Measurements from ENCODE around the gene NUP93. TPM values are rescaled to one million over a fixed set of nuclear protein-coding genes. Genes with fewer than 3 reads are reported as not detected.

The NUP93 gene
- total and polyA plus RNA-seq, 2 of the 8 experiments (the other 6 are each of a cell fraction or from before 2014, with no cell fraction given), result 147 to 201 TPM

DNA sequence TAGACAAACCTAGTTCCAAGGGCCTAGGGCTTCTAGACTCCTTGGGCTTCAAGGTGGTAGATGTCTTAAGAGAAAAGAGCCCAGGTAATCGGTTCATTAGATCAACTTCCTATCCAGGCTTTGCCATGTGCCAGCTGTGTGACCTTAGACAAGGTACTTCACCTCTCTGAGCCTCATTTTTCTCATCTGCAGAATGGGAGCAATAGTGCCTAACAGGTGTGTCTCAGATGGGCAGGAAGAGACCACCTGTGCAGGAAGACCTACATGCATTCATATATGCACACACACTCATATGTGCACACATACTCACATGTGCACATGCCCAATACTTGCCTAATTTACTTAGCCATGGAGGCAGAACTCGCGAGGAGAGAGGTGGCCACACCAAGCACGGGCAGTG lies 150.8 kb downstream of the NUP93 start:
- no peak overlapping the region for H3K4ac ChIP-seq (replicated peaks; ENCODE audit: insufficient read length, low read depth, low read length)
- no peak overlapping the region for H3K27ac ChIP-seq (ENCODE audit: low read depth, low read length)
- no peaks in the 10 kb centered on the region for H3K4me1 ChIP-seq (replicated peaks in 1 of 4; ENCODE audit: control insufficient read depth in 3 of 4, insufficient read depth in 4 of 4, low read length in 3 of 4)
- no peaks in the 10 kb centered on the region for H3K79me1 ChIP-seq (ENCODE audit: low read depth, low read length)
- H2BK120ac ChIP-seq (replicated peaks; ENCODE audit: low read depth, low read length), result no peak overlapping the region
- H3K18ac ChIP-seq (ENCODE audit: extremely low read depth, low read length), result no peak overlapping the region
- H3K56ac ChIP-seq (replicated peaks; ENCODE audit: insufficient read length, low read depth, low read length), result no peak overlapping the region
- no peak overlapping the region for H2AK5ac ChIP-seq (ENCODE audit: low read depth, low read length)
- ChIA-PET CTCF (ENCODE audit: partially characterized antibody) (interaction anchor here (1.2 to 1.3 kb wide), 2 partner anchors 70 to 86 kb away, joined by 4 read pairs; no protein-coding TSS in a partner anchor), POLR2A (ENCODE audit: partially characterized antibody) (no interaction called here)
- H3K36me3 ChIP-seq (ENCODE audit: control insufficient read depth in 2 of 4, insufficient read depth in 4 of 4, low read length in 3 of 4), result no peaks in the 10 kb centered on the region
- H3K23me2 ChIP-seq (ENCODE audit: low read depth, low read length), result no peaks in the 10 kb centered on the region
- H3K4me3 ChIP-seq (ENCODE audit: extremely low read depth in 1 of 4, insufficient read depth in 2 of 4, low read depth in 3 of 4, low read length in 4 of 4), result no peak overlapping the region
- TF ChIP-seq TAF7 (optimal IDR thresholded peaks at IDR 0.05; ENCODE audit: borderline replicate concordance, low read depth, low read length), result no peak
- TF ChIP-seq, protein P1, sequence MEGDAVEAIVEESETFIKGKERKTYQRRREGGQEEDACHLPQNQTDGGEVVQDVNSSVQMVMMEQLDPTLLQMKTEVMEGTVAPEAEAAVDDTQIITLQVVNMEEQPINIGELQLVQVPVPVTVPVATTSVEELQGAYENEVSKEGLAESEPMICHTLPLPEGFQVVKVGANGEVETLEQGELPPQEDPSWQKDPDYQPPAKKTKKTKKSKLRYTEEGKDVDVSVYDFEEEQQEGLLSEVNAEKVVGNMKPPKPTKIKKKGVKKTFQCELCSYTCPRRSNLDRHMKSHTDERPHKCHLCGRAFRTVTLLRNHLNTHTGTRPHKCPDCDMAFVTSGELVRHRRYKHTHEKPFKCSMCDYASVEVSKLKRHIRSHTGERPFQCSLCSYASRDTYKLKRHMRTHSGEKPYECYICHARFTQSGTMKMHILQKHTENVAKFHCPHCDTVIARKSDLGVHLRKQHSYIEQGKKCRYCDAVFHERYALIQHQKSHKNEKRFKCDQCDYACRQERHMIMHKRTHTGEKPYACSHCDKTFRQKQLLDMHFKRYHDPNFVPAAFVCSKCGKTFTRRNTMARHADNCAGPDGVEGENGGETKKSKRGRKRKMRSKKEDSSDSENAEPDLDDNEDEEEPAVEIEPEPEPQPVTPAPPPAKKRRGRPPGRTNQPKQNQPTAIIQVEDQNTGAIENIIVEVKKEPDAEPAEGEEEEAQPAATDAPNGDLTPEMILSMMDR (IDR thresholded peaks at IDR 0.05; ENCODE audit: control extremely low read depth in 1 of 3, insufficient read depth in 1 of 3, low read depth in 1 of 3, low read length in 3 of 3), result no peak
- no peaks in the 10 kb centered on the region for H3K79me2 ChIP-seq (ENCODE audit: control insufficient read depth in 1 of 2, insufficient read depth in 2 of 2, low read length in 2 of 2)
- no peak for FAIRE-seq
- no peak overlapping the region for H2BK20ac ChIP-seq (ENCODE audit: low read length)
- H2BK15ac ChIP-seq (ENCODE audit: low read length), result no peak overlapping the region
- H3K14ac ChIP-seq (ENCODE audit: insufficient read length), result no peak overlapping the region
- H4K20me1 ChIP-seq (replicated peaks in 1 of 2; ENCODE audit: control insufficient read depth in 1 of 2, insufficient read depth in 2 of 2, low read length in 2 of 2), result no peaks in the 10 kb centered on the region
- no peaks in the 10 kb centered on the region for H3K27me3 ChIP-seq (replicated peaks in 1 of 4; ENCODE audit: control insufficient read depth in 3 of 4, extremely low read depth in 1 of 4, insufficient read depth in 3 of 4, low read length in 3 of 4)
- no peak overlapping the region for H2BK5ac ChIP-seq (ENCODE audit: low read depth, low read length)
- DNase-seq (ENCODE audit: low read depth in 1 of 2, low spot score in 2 of 2), result no peak
- WGBS, 2 experiments (ENCODE audit: extremely low coverage in 1 of 2, insufficient coverage in 1 of 2, insufficient read length in 1 of 2, insufficient replicate concordance in 2 of 2, low coverage in 1 of 2, low lambda C conversion rate in 2 of 2, missing lambda C conversion rate in 1 of 2), result 90% methylated on average over 4 of the region's 4 CpGs; no CpG with 5 or more reads in 1 of the 2 experiments
- no peak overlapping the region for H4K8ac ChIP-seq (ENCODE audit: extremely low read depth, insufficient read depth, low read length)
- H2BK12ac ChIP-seq (ENCODE audit: low read depth, low read length), result no peak overlapping the region
- no peak overlapping the region for H3K23ac ChIP-seq (ENCODE audit: insufficient read length)
- H3K9me3 ChIP-seq (ENCODE audit: insufficient read depth in 2 of 2, low read depth in 1 of 2, low read length in 1 of 2), result peaks cover 10 to 14% of the 10 kb centered on the region in 2 experiments
- H3K4me2 ChIP-seq (ENCODE audit: insufficient read depth in 1 of 2, low read depth in 2 of 2, low read length in 2 of 2), result no peak overlapping the region
- H4K5ac ChIP-seq (ENCODE audit: insufficient read length, low read depth, low read length), result no peak overlapping the region
- no peak overlapping the region for H2AFZ ChIP-seq (ENCODE audit: low read length)
- no peak overlapping the region for H3K9ac ChIP-seq (replicated peaks in 1 of 4; ENCODE audit: extremely low read depth in 1 of 4, low read depth in 3 of 4, low read length in 3 of 4)
- H4K91ac ChIP-seq (replicated peaks; ENCODE audit: insufficient read length, low read length), result no peak overlapping the region

Data from H1 (cell line).